Hepatocyte (in vitro differentiated cells): ENCODE data around the gene DCP2. TPM values are rescaled to one million over a fixed set of nuclear protein-coding genes. Genes with fewer than 3 reads are reported as not detected.
"Not testable (repeated sequence)": the region's sequence is repeated elsewhere in the genome, so short reads cannot be mapped to it uniquely, and the experiment has no call there.

ENCODE experiments used
- DNase-seq: peaks from one replicate; pipeline ENCODE4 v3.0.0-alpha.2; 2016; ENCODE audit warnings: low spot score
- H2AFZ ChIP-seq: fragments of 200-600 bp; sonication (generic); 2 replicates; pipeline ENCODE4 v1.6.0; 2016; ENCODE audit warnings: antibody characterized with exemption, mild to moderate bottlenecking
- H3K27ac ChIP-seq: fragments of 200-600 bp; sonication (generic); 2 replicates; pipeline ENCODE4 v1.5.1; 2016; ENCODE audit warnings: mild to moderate bottlenecking
- H3K27me3 ChIP-seq: fragments of 200-600 bp; sonication (generic); 2 replicates; pipeline ENCODE4 v1.6.1; 2016
- H3K36me3 ChIP-seq: fragments of 200-600 bp; sonication (generic); replicated peaks from 2 replicates; pipeline ENCODE4 v1.5.1; 2016; ENCODE audit warnings: low read depth; ENCODE audit not compliant: insufficient read depth
- H3K4me1 ChIP-seq: fragments of 200-600 bp; sonication (generic); 2 replicates; pipeline ENCODE4 v1.5.1; 2016; ENCODE audit warnings: mild to moderate bottlenecking, moderate library complexity; ENCODE audit not compliant: insufficient read depth
- H3K4me2 ChIP-seq: fragments of 200-600 bp; sonication (generic); 2 replicates; pipeline ENCODE4 v1.6.0; 2016
- H3K4me3 ChIP-seq: fragments of 200-600 bp; sonication (generic); 2 replicates; pipeline ENCODE4 v1.5.1; 2016; ENCODE audit warnings: mild to moderate bottlenecking
- H3K79me2 ChIP-seq: fragments of 200-600 bp; sonication (generic); 2 replicates; pipeline ENCODE4 v1.6.0; 2017; ENCODE audit warnings: mild to moderate bottlenecking
- H3K9me2 ChIP-seq: fragments of 200-600 bp; sonication (generic); replicated peaks from 2 replicates; pipeline ENCODE4 v1.6.0; 2017; ENCODE audit warnings: mild to moderate bottlenecking; ENCODE audit not compliant: insufficient read depth
- H3K9me3 ChIP-seq: fragments of 200-600 bp; sonication (generic); 2 replicates; pipeline ENCODE4 v1.5.1; 2016; ENCODE audit warnings: low read depth, mild to moderate bottlenecking
- H4K20me1 ChIP-seq: fragments of 200-600 bp; sonication (generic); 2 replicates; pipeline ENCODE4 v1.6.0; 2016; ENCODE audit warnings: mild to moderate bottlenecking; ENCODE audit not compliant: insufficient read depth, poor library complexity, severe bottlenecking
- EZH2 ChIP-seq: fragments of 200-600 bp; sonication (generic); IDR thresholded peaks from 2 replicates; pipeline ENCODE4 v1.6.1; 2016; ENCODE audit warnings: antibody characterized with exemption, mild to moderate bottlenecking, borderline replicate concordance
- EZH2phosphoT487 ChIP-seq: fragments of 200-600 bp; sonication (generic); IDR thresholded peaks from one replicate; pipeline ENCODE4 v1.6.1; 2018; ENCODE audit warnings: antibody characterized with exemption, mild to moderate bottlenecking, low read depth, moderate library complexity; ENCODE audit not compliant: unreplicated experiment, severe bottlenecking
- WGBS: methylation state at CpG from one replicate; pipeline ENCODE4 v1.1.6; 2016; ENCODE audit warnings: low lambda C conversion rate; ENCODE audit errors: missing lambda C conversion rate; 5-methylcytosine and 5-hydroxymethylcytosine counted together
- polyA plus RNA-seq: library from polyadenylated mRNA; unstranded; fragments of >200 nt; fragmentation: Nextera tagmentation; extraction: Ambion mirVana; gene quantifications from 2 replicates; pipeline ENCODE4 v1.2.1, GENCODE V29; 2016
- total RNA-seq: library from RNA; depleted of rRNA; stranded (reverse); fragments of >200 nt; gene quantifications from 2 replicates; pipeline ENCODE4 v1.2.3, GENCODE V29; 2014
- TF ChIP-seq, protein P1 (sequence below): fragments of 200-600 bp; sonication (generic); IDR thresholded peaks from 2 replicates; pipeline ENCODE4 v1.5.1; 2016; ENCODE audit warnings: antibody characterized with exemption, mild to moderate bottlenecking; ENCODE audit not compliant: poor library complexity

Gene DCP2
- total and polyA plus RNA-seq, 2 experiments from 2014 or later, result 8.8 to 41.9 TPM

DNA sequence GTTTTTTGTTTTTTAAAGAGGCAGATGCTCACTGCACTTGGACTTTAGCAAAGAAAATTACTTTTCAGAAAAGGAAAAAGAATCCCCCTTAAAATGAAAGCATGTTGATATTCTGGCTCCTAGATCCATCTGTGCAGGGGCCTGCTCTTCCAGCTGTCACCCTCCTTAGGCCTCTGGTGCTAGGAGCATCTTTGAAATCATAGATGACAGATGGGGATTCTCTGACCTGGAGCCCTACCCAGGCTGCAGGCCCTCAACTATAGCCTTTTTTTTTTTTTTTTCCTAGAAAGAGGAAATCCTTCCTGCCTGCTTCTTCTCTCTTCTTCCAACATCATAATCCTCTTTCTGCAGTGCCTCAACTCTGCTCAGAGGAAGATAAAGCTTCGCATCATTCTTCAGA, 16.3 kb upstream of the DCP2 start:
- Histone ChIP-seq H3K4me3 (no peak overlapping the region), H3K27me3 (no peaks in the 10 kb centered on the region), H3K4me1 (peaks cover 13% of the 10 kb centered on the region), H3K9me3 (no peaks in the 10 kb centered on the region), H3K9me2 (no peaks in the 10 kb centered on the region), H3K27ac (no peak overlapping the region), H2AFZ (no peak overlapping the region), H3K79me2 (no peaks in the 10 kb centered on the region), H4K20me1 (no peaks in the 10 kb centered on the region), H3K4me2 (no peak overlapping the region), H3K36me3 (no peaks in the 10 kb centered on the region)
- no peak for TF ChIP-seq EZH2phosphoT487
- TF ChIP-seq EZH2, result no peak
- TF ChIP-seq, protein P1, sequence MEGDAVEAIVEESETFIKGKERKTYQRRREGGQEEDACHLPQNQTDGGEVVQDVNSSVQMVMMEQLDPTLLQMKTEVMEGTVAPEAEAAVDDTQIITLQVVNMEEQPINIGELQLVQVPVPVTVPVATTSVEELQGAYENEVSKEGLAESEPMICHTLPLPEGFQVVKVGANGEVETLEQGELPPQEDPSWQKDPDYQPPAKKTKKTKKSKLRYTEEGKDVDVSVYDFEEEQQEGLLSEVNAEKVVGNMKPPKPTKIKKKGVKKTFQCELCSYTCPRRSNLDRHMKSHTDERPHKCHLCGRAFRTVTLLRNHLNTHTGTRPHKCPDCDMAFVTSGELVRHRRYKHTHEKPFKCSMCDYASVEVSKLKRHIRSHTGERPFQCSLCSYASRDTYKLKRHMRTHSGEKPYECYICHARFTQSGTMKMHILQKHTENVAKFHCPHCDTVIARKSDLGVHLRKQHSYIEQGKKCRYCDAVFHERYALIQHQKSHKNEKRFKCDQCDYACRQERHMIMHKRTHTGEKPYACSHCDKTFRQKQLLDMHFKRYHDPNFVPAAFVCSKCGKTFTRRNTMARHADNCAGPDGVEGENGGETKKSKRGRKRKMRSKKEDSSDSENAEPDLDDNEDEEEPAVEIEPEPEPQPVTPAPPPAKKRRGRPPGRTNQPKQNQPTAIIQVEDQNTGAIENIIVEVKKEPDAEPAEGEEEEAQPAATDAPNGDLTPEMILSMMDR, result no peak
- 55% methylated on average over 1 of the region's 1 CpG for WGBS
- no peak for DNase-seq

DNA sequence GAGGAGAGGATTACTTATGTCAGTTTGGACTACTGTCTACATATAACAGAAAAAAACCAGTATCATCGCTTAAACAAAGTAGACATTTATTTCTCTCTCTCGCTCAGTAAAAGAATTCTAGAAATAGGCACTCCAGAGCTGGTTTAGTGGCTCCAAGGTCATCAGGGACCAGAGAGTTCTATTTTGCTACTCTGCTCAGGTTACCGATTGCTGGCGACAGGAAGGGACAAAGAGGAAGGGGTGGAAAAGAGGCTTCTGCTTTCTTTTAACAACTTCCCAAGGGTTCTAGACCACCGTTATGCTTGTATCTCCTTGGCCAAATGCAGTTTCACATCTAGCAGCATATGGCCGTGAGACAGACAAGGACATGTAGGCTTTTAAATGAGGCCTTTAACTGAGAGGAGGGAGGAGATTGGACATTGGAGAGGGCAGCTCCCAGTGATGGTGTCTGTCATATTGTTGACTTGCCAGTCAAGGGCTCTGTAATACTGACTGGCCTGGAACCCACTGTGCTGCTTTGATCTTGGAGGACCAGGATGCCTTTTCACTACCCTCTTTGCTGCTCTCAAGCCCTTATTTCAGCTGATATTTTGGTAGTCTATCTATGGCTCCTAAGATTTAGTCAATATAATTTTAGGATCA, 15.6 kb upstream of the DCP2 start:
- Histone ChIP-seq H3K9me3 (no peaks in the 10 kb centered on the region), H3K4me3 (no peak overlapping the region), H4K20me1 (no peaks in the 10 kb centered on the region), H3K4me2 (no peak overlapping the region), H3K27me3 (no peaks in the 10 kb centered on the region), H3K79me2 (no peaks in the 10 kb centered on the region), H3K4me1 (peaks cover 13% of the 10 kb centered on the region), H2AFZ (no peak overlapping the region), H3K9me2 (no peaks in the 10 kb centered on the region), H3K36me3 (no peaks in the 10 kb centered on the region), H3K27ac (no peak overlapping the region)
- no peak for DNase-seq
- TF ChIP-seq, protein P1, result no peak
- TF ChIP-seq EZH2phosphoT487, result no peak
- no peak for TF ChIP-seq EZH2
- 74% methylated on average over 6 of the region's 6 CpGs for WGBS

DNA sequence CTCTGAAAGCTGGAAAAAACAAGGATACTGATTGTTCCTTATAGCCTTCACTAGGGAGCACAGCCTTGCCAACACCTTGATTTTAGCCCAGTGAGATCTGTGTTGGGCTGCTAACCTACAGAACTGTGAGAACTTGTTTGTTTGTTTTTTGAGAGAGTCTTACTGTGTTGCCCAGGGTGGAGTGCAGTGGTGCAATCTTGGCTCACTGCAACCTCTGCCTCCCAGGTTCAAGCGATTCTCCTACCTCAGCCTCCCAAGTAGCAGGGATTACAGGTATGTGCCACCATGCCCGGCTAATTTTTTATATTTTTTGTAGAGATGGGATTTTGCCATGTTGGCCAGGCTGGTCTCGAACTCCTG, 13.2 kb upstream of the DCP2 start:
- H3K4me1 ChIP-seq, result peaks cover 12% of the 10 kb centered on the region
- not testable (repeated sequence) for H3K4me3 ChIP-seq, H3K36me3 ChIP-seq, H3K27me3 ChIP-seq, DNase-seq, H4K20me1 ChIP-seq, H3K79me2 ChIP-seq, H2AFZ ChIP-seq, H3K27ac ChIP-seq, H3K9me3 ChIP-seq, H3K4me2 ChIP-seq, H3K9me2 ChIP-seq
- WGBS, result 92% methylated on average over 3 of the region's 3 CpGs

DNA sequence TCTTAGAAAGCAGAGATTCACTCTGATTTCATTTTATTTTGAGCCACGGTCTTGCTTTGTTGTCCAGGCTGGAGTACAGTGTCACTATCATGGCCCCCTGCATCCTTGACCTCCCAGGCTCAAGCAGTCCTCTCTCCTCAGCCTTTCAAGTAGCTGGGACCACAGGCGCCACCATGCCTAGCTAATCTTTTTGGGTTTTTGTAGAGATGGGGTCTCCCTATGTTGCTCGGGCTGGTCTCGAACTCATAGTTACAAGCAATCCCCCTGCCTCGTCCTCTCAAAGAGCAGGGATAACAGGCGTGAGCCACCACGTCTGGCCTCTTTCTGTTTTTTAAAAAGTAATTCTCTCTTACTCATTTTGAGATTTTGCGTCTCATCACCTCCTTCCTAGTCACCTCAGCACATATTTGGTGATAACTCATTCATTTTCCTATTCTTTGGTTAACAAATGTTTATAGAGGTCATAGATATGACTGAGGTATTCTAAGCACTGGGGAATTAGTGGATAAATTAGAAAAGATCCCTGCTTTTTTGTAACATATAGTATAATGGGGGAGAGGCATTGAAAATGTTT, 10.8 kb upstream of the DCP2 start:
- Histone ChIP-seq H4K20me1 (no peaks in the 10 kb centered on the region), H3K4me2 (no peak overlapping the region), H3K9me3 (no peaks in the 10 kb centered on the region), H3K27me3 (no peaks in the 10 kb centered on the region), H3K4me3 (no peak overlapping the region), H3K4me1 (peaks cover 22% of the 10 kb centered on the region), H3K9me2 (no peaks in the 10 kb centered on the region), H3K27ac (no peak overlapping the region), H2AFZ (no peak overlapping the region), H3K79me2 (no peaks in the 10 kb centered on the region), H3K36me3 (no peaks in the 10 kb centered on the region)
- no peak for DNase-seq
- no peak for TF ChIP-seq EZH2phosphoT487
- TF ChIP-seq, protein P1, result no peak
- TF ChIP-seq EZH2, result no peak
- 97% methylated on average over 8 of the region's 8 CpGs for WGBS
